ENCODE measurements around the gene SORCS2.

GRCh38 chr4:7431696-7432530, 239.6 kb downstream of the SORCS2 start:
- no peak for TF ChIP-seq CREB1 (IDR thresholded peaks at IDR 0.05)
- TF ChIP-seq NRF1 (IDR thresholded peaks at IDR 0.05; ENCODE audit: low read depth, low read length), result no peak
- TF ChIP-seq HDAC2 (IDR thresholded peaks at IDR 0.05; ENCODE audit: borderline replicate concordance in 1 of 2, low read depth in 2 of 2, low read length in 2 of 2), result no peak
- no peak for TF ChIP-seq POLR2A (IDR thresholded peaks at IDR 0.05; ENCODE audit: control extremely low read depth in 1 of 2, low read depth in 2 of 2, low read length in 2 of 2)
